GM20431 (cell line): ENCODE results near the gene GTF3C2.

Experiments
- in situ Hi-C: fragments of 300-500 bp; cut with MseI, MboI; formaldehyde crosslinking; loops from one replicate; pipeline ENCODE4 v1.15.0; 2020; ENCODE audit warnings: low sequenced_read_pairs; ENCODE audit not compliant: unreplicated experiment

The GTF3C2 gene, protein sequence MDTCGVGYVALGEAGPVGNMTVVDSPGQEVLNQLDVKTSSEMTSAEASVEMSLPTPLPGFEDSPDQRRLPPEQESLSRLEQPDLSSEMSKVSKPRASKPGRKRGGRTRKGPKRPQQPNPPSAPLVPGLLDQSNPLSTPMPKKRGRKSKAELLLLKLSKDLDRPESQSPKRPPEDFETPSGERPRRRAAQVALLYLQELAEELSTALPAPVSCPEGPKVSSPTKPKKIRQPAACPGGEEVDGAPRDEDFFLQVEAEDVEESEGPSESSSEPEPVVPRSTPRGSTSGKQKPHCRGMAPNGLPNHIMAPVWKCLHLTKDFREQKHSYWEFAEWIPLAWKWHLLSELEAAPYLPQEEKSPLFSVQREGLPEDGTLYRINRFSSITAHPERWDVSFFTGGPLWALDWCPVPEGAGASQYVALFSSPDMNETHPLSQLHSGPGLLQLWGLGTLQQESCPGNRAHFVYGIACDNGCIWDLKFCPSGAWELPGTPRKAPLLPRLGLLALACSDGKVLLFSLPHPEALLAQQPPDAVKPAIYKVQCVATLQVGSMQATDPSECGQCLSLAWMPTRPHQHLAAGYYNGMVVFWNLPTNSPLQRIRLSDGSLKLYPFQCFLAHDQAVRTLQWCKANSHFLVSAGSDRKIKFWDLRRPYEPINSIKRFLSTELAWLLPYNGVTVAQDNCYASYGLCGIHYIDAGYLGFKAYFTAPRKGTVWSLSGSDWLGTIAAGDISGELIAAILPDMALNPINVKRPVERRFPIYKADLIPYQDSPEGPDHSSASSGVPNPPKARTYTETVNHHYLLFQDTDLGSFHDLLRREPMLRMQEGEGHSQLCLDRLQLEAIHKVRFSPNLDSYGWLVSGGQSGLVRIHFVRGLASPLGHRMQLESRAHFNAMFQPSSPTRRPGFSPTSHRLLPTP

DNA sequence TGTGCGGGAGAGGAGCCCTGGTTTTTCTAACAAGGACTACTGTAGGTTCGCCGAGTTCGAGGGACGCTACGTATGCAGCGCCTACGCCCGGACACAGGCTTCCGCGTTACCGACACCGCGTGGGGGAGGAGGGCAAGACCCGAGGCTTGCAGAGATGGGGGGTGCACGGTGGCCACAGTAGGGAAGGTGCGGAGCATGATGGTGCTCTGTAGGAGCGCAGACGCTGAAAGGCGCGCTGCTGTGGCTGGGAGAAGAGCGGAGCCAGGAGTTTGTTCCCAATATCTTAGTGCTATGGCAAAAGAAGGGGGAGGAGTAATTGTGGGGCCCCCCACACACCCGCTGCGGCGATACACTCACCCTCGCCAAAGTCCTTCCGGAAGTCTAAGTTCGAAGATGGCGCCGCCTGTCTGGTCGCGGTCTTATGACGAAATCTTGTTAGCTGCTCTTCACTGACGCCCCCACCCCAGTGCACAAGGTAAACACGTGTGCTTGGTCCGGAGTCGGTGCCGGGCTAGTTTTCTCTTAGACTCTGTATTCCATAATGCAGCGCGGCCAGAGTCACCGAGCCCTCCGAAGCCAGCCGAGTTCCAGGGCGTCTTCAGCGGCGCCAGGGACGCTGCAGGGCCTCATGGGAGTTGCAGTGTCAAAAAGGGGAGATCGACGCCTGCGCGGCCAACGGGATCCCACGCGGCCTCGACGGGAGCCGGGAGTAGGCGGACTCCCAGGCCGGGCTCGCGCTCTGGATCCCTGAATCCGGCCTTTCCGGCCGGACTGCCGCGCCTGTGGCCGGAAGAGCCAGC is at the start of gene GTF3C2:
TSS of gene GTF3C2 (minus strand) at position 383 of the 800 bp plus-strand sequence. CDS start 13,210 bp downstream, outside the sequence.
- in situ Hi-C loops, result no loop called here

DNA sequence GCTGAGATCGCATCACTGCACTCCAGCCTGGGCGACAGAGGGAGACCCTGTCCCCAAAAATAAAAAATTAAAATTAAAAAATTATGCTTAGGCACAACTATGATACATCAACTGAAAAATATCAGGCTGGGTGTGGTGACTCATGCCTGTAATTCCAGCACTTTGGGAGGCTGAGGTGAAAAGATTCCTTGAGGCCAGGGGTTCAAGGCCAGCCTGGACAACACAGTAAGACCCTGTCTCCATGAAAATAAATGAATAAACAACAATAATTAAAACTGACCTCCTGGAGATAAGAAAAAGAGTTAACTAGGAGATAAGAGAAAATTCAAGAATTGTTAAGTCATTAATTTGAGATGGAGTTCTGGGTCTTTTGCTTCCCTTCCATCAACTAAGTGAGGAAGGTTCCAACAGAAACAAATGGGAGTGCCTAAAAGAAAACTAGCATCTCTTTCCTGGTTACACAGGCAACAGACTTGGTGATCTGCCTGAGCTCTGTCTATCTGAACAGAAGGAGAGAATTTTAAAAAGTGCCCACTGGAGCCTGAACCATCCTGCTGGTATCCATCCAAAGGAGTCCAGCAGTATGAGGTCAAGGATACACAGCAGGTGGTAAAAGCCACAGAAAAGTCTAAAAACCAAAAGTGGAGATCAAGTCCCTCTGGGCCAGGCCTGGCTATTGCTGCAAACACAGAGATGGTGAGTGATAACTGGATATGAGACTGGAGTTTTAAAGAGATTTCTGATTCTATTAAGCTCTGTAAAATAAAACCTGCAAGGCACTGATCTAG is 44.0 kb upstream of the GTF3C2 start:
- in situ Hi-C loops, result no loop called here

DNA sequence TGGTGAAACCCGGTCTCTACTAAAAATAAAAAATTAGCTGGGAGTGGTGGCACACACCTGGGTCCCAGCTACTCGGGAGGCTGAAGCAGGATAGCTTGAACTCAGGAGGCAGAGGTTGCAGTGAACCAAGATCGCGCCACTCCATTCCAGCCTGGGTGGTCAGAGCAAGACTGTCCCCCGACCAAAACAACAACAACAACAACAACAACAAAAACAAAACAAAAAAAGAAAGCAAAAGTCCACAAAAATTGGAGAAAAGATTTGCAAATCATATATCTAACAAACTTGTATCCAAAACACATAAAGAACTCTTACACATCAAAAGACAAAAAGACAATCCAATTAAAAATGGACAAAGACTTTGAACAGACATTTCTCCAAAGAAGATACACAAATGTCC is 42.4 kb upstream of the GTF3C2 start:
- in situ Hi-C loops, result no loop called here

DNA sequence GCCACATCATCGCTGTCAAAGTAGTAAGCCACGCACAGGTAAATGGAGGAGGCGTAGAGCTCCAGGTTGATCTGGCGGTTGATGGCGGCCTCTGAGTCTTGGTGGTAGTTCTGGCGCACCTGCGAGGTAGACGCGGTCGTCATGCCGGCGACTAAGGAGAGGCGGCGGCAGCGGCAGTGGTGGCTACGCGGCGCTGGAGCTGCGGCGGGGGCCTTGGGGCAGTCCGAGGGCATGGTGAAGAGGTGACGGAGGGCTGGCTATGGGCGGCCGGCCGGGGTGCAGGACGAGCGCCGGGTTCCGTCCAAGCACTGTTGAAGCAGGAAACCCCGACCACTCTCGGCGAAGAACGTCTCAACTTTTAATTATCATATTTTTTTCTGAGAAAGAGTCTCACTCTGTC is 36.7 kb upstream of the GTF3C2 start:
- in situ Hi-C loops, result no loop called here

DNA sequence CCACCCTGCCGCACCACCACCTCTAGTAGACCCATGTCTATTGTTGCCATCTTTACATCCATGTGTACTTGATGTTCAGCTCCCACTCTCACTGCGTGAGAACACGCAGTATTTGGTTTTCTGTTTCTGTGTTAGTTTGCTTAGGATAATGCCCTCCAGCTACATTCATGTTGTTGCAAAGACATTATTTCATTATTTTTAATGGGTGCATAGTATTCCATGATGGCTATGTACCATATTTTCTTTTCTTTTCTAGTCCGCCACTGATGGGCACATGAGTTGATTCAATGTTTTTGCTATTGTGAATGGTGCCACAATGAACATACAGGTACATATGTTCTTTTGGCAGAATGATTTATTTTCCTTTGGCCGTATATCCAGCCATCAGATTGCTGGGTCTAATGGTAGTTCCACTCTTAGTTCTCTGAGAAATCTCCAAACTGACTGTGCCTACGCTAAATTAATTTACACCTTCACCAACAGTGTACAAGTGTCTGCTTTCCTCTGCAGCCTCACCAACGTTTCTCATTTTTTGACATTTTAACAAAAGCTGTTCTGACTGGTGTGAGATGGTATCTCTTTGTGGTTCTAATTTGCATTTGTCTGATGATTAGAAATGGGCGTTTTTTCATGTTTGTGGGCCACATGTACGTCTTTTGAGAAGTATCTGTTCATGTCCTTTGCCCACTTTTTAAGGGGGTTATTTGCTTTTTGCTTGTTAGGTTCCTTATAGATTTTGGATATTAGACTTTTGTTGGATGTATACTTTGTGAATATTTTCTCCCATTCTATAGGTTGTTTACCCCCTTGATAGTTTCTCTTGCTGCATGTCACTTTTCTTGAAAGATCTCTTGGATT is 34.5 kb upstream of the GTF3C2 start:
- in situ Hi-C loops, result no loop called here

DNA sequence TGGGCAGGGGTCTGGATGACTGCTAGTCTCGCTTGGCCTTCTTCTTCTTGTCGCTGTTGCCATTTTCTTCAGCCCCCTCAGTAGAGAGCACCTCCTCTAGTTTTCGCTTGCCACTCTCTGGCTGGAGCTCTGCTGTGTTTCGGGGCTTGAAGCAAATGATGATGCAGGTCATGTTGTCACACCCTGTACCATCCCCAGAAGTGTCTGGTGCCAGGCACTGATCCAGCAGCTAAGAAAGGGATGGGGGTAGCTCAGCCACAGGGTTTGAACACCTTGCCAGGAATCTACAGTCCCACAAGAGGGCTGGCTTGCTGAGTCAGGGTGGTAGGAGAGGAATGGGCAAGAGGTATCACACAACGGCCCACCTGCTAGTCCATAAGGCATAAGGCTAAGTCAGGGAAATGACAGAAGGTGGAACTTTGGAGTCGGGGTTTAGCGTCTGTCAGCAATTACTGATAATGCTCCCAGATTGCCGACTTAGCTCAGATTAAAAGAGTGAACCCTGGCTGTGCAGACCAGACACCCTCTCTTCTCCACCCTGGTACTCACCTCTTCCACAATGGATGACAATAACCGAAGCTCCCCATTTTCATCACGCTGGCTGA is 25.1 kb upstream of the GTF3C2 start:
- in situ Hi-C loops, result no loop called here

DNA sequence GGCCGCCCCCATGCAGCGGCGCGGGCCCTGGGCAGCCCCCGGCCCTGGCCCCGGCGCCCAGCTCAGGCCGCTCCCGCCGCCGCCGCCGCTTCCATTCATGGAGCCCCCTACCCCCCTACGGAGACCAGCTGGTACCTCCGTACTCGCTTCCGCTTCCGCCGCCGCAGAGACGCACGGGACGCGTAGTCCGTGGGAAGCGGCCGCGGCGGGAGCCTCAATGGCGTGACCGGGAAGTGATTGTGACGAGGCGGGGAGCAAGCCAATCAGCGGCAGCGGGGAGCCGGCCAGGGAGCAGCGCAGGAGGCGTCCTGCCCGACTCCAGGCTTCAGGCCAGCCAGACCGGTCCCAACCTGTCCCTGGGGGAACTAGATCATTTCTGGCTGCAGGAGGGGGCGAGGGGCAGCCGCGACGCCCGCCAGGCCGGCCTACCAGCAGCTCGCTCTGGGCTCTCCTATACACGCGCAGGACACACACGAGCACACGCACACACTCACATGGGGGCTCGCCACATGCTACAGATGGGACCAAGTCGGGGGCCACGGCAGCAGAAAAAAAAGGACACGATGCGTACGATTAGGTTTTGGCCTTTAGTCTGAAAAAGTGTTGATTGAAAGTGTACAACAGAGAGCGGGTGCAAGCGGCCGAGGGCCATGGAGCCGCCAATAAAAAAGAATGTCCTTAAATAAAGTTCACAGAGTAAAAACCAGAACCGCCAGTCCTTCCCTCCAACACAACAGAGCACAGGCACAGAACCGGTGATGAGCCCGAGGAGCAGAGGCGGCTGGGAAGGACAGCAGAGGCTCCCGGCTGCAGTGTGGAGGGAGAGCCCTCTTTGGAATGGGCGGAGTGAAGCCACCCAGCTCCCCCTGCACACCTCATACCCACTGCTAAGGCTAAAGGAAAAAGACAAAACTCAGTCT is 24.3 kb upstream of the GTF3C2 start, which contains the start of gene ZNF513:
TSS of gene ZNF513 (minus strand) at position 109 of the 920 bp plus-strand sequence. CDS start 208 bp downstream, outside the sequence.
- in situ Hi-C loops, result no loop called here

DNA sequence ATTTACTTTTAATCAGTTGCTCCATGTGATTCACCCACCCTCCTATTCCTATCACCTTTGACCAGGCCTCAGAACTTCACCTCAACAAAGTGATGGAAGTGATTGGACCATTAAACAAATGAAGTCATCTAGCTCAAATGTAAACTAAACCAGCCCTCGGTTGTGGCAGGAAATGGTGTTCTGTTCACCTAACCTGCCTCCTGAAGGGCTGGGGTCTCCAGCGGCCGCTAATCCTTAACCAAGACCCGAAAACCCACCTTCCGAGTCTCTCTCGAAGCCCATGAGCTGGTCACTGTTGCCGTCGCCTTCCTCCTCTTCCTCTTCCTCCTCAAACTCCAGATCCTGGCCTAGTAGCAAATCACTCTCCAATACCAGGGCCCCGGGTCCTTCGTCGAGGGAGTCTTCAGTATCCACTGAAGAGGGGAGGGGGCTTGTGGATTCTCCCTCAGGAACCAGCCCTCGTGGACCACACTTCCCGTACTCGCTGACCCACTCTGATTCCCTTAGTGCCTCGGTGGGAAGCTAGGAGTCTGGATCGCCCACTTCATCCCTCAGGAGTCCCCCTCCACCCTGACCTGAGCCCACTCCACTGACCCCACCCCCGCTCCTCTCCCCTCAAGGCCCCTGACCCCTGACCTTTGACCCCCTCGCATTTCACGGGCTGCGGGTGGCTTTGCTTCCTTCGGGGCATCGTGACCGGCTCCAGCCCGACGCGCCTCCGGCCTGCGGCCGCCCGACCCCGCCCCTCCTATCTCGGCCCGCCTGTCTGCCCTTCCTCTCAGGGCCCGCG is 23.5 kb upstream of the GTF3C2 start:
- in situ Hi-C loops, result no loop called here

DNA sequence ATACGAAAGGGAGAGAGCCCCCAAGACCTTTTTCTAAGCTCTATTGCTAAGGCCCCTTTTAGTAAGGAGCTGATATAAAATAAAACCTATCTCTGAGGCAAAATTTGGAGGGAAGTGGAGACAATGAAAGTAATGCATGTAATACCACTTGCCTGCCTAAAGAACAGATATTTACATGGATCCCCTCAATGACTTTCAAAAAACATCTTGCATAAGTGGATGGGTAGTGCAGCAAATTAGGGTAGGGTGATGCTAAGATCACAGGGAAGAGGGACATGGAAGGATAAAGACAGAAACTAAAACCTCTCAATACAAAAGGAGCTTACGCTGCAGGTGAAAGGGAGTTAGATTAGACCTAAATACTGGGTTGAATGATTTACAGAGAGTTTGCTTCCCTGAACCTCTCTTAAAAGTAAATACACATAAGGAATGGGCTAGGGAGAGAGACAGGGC is 22.8 kb upstream of the GTF3C2 start:
- in situ Hi-C loops, result no loop called here

DNA sequence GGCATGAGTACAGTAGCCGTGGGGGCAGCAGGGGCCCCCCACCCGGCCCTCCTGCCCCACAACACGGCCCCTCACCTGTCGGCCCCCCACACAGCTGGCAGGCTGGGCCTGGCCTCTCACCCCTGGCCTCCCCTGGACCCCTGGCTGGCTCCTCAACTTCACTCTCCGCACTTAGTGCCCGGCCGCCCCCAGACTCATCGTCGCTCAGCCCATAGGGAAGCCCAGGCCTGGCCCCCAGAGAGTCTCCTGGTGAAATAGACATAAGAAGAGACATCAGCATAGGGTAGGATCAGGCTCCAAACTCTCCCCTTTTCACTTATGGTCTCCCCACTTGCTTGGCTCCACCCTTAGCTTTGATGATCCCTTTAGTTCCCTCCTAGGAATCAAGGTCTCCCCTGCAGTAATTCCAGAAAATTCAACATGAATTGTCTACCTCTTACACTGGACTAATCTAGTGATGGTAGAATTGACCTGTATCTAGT is 22.3 kb upstream of the GTF3C2 start:
- in situ Hi-C loops, result no loop called here

DNA sequence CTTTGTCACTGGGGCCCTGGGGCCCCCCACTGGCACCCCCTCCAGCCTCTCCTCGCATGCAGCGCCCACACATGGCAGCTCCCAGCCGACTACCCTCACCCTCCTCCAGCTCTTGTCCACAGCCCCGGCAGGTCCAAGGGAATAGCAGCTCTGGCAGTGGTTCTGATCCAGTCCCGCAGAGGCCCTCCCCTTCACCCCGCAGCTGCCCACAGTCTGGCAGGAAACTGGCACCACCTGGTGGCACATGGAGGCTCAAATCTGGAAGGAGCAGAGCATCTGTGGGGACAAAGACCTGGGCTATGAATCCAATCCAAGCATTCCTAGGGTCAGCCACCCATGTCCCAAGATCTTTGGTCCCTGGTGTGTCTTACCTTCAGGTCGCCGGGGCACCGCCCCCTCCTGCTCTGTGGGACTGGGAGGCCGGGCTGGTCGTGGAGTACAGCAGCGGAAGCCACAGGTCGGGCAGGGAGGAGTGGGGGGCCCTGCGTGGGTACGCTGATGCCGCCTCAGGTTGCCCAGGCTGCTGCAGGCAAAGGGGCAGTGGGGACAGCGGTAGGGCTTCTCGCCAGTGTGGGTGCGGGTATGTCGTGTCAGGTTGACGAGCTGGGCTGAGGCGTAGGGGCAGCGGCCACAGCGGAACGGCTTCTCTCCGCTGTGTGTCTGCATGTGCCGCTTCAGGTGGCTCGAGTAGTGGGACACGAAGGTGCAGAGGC is 21.7 kb upstream of the GTF3C2 start:
- in situ Hi-C loops, result no loop called here

DNA sequence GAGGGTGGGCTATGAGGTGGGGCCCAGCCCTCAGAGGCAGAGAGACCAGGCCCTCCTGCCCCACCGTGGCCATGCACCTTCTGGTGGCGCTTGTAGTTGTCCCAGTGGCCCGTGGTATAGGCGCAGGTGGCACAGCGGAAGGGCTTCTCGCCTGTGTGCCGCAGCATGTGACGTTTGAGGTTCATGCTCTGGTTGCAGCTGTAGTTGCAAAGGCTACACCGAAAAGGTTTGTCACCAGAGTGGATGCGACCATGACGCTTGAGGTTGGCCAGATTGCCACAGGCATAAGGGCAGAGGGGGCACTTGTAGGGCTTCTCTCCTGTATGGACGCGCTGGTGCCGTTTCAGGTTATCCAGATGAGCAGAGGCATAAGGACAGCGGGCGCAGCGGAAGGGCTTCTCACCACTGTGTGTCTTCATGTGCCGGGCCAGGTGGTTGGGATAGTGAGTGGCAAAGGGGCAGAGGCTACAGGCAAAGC is 21.1 kb upstream of the GTF3C2 start:
- in situ Hi-C loops, result no loop called here

DNA sequence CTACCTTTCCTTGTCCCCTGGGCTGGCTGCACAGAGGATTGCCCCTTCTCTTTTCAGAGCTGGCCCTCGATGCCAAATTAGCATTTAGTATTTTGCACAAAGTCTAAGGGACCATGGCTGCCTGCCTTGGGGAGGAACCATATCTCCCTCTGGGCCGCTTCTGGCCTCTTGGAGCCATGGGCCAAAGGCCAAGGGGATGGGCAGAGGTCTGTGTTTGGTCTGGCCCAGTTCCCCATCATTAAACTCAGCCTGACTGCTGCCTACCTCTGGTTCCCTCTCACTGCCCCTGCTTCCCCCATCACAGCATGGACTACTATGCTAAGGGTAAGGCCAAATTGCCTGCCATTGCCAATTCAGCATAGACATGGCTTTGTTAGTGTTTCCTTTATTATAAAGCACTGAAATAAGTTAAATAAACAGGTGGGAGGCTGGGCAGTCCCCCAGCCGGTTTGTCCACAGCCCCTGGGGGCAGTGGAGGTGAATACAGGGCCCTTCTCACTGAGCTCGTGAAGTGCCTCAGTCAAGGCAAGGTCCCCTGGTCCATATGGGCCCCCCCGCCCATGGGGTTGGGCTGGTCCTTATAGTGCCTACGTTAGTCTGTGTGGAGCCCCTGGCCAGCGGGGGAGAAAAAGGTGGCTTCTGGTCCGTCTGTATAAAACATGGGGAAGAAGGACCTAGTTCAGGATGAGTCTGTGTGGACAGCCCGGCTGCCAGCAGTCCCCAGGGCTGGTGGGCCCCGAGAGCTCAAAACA is 20.5 kb upstream of the GTF3C2 start:
- in situ Hi-C loops, result no loop called here

DNA sequence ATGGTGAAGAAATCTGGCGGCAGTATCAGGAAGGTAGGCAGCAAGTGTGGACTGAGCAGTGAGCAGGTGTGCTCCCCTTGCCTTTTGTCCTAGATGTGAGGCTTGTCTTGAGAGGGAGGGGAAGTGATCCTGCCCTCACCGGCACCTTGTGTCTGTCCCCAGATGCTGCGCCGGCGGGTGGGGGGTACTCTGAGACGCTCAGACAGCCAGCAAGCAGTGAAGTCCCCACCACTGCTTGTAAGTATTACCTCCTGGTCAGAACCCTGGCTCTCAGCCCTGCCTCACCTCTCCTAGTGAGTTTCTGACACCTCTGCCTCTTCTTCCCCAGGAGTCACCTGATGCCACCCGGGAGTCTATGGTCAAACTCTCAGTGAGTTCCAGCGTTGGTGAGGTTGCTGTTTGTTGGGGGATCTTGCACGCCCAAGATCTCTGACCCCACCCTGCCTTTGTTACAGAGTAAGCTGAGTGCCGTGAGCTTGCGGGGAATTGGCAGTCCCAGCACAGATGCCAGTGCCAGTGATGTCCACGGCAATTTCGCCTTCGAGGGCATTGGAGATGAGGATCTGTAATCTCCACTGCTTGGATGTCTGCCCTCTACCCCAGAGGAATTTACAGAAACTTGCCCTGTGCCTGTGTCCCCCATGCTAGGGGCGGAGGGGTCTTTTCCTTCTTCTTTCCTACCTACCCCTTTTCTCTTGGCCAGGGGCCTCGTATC is 19.7 kb upstream of the GTF3C2 start:
- in situ Hi-C loops, result no loop called here
